Peyer's patch (tissue), 4 donors: ENCODE results near the gene OR52B2. TPM values are rescaled to one million over a fixed set of nuclear protein-coding genes. Genes with fewer than 3 reads are reported as not detected.
"Not testable (repeated sequence)": the region's sequence is repeated elsewhere in the genome, so short reads cannot be mapped to it uniquely, and the experiment has no call there.

Source experiments
- DNase-seq, 3 donors: peaks; one replicate each; pipeline ENCODE4 v3.0.0-alpha.2; 2017 to 2019
- H3K27ac ChIP-seq, 4 donors: fragments of 200-600 bp; sonication (generic); one replicate each; pipeline ENCODE4 v1.5.1; 2016 to 2019
- H3K27me3 ChIP-seq, 2 donors: fragments of 200-600 bp; sonication (generic); one replicate each; pipeline ENCODE4 v1.5.1; 2019
- H3K36me3 ChIP-seq, 3 donors: fragments of 200-600 bp; sonication (generic); one replicate each; pipeline ENCODE4 v1.5.1; 2016 to 2019
- H3K4me1 ChIP-seq, 4 donors: fragments of 200-600 bp; sonication (generic); one replicate each; pipeline ENCODE4 v1.5.1; 2016 to 2019
- H3K4me3 ChIP-seq, 4 donors: fragments of 200-600 bp; sonication (generic); 1 replicate in 3 of 4; 2 replicates in 1 of 4; pipeline ENCODE4 v1.5.1; 2016 to 2019; ENCODE audit warnings: mild to moderate bottlenecking in 1 of 4
- H3K9me3 ChIP-seq, 4 donors: fragments of 200-600 bp; sonication (generic); one replicate each; pipeline ENCODE4 v1.5.1; 2016 to 2019; ENCODE audit warnings: mild to moderate bottlenecking in 1 of 4
- CTCF ChIP-seq, 6 experiments: fragments of 450-650 bp in 4 of 6; fragments of 200-600 bp in 2 of 6; sonication (generic) in 1 of 6; IDR thresholded peaks; one replicate each; pipeline ENCODE4 v1.5.1; 2017 to 2019; ENCODE audit warnings: antibody characterized with exemption in 6 of 6, mild to moderate bottlenecking in 3 of 6, moderate library complexity in 1 of 6
- POLR2A ChIP-seq, 2 donors: fragments of 450-650 bp; IDR thresholded peaks; one replicate each; pipeline ENCODE4 v1.5.1; 2017; ENCODE audit warnings: antibody characterized with exemption in 2 of 2, mild to moderate bottlenecking in 2 of 2, moderate library complexity in 2 of 2
- total RNA-seq, 4 donors: library from RNA; depleted of rRNA; stranded (reverse); fragments of >200 nt; gene quantifications; one replicate each; pipeline ENCODE4 v1.1.0, GENCODE V29; 2016

OR52B2 gene
- total RNA-seq, 4 donors from 2014 or later = 1.7 TPM; not detected in 3

DNA sequence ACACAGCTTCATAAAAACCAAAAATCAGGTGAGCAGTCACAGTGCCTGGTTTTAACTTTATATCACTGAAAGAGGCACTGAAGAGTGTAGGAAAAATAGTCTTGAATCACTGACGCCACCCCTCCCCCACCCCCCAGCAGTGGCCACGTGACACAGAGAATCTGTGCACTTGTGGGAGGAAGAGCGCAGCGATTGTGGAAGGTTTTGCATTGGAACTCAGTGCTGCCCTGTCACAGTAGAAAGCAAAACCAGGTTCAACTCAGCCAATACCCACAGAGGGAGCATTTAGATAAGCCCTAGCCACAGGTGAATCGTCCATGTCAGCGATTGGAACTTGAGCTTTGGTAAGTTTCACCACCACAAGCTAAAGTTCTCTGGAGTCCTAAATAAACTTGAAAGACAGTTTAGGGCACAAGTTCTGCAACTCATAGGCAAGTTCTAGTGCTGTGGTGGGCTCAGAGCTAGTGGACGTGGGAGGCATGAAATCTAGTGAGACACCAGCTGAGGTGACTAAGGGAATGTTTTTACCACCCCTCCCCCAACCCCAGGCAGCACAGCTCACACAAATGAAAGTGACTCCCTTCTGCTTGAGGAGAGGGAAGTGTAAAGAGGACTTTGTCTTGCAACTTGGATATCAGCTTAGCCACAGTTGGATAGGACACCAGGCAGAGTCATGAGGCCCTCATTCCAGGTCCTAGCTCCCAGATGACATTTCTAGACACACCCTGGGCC is 13.3 kb downstream of the OR52B2 start:
- H3K9me3 ChIP-seq = no peaks in the 10 kb centered on the region
- H3K4me3 ChIP-seq = no peak overlapping the region
- TF ChIP-seq POLR2A (IDR thresholded peaks at IDR 0.05) (no peak), CTCF (IDR thresholded peaks at IDR 0.05) (no peak)
- H3K36me3 ChIP-seq = no peaks in the 10 kb centered on the region
- H3K4me1 ChIP-seq = no peaks in the 10 kb centered on the region
- DNase-seq = no peak
- no peaks in the 10 kb centered on the region for H3K27me3 ChIP-seq
- H3K27ac ChIP-seq = no peak overlapping the region

GRCh38 chr11:6152126-6152525 is 18.0 kb downstream of the OR52B2 start:
- no peak overlapping the region for H3K4me3 ChIP-seq
- H3K4me1 ChIP-seq = no peaks in the 10 kb centered on the region
- no peaks in the 10 kb centered on the region for H3K27me3 ChIP-seq
- H3K27ac ChIP-seq = no peak overlapping the region
- DNase-seq = no peak
- H3K9me3 ChIP-seq = no peaks in the 10 kb centered on the region
- TF ChIP-seq CTCF (IDR thresholded peaks at IDR 0.05) (no peak), POLR2A (IDR thresholded peaks at IDR 0.05) (no peak)
- H3K36me3 ChIP-seq = no peaks in the 10 kb centered on the region

DNA sequence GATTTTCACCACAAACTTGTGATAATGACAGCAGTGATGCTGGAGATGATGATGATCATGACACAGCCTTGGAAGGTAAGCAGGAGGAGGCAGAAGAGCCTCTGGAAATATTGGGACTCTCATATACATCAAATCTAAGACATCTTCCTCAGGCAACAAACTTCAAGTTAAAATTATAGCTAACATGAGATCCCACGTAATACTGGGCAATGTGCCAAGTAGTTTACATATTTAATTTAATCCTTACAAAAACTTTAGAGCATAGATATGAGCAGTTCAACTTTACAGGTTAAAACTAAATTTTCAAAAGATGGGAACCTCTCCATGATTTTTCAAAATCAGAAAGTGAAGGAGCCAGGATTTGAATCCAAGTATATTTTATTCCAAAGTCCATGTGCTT is 19.0 kb downstream of the OR52B2 start:
- Histone ChIP-seq H3K4me1 (no peaks in the 10 kb centered on the region), H3K36me3 (no peaks in the 10 kb centered on the region), H3K9me3 (no peaks in the 10 kb centered on the region), H3K27me3 (no peaks in the 10 kb centered on the region), H3K4me3 (no peak overlapping the region), H3K27ac (no peak overlapping the region)
- TF ChIP-seq CTCF (IDR thresholded peaks at IDR 0.05) (no peak), POLR2A (IDR thresholded peaks at IDR 0.05) (no peak)
- DNase-seq = no peak

- H3K27ac ChIP-seq, H3K36me3 ChIP-seq, H3K27me3 ChIP-seq, H3K4me3 ChIP-seq, H3K4me1 ChIP-seq, DNase-seq, H3K9me3 ChIP-seq: not testable (repeated sequence)
Observed at GRCh38 chr11:6143737-6144136, 26.4 kb downstream of the OR52B2 start.

GRCh38 chr11:6142936-6143335 is 27.2 kb downstream of the OR52B2 start:
- no peaks in the 10 kb centered on the region for H3K27me3 ChIP-seq
- H3K9me3 ChIP-seq = no peaks in the 10 kb centered on the region
- H3K27ac ChIP-seq = no peak overlapping the region
- no peak for TF ChIP-seq CTCF (IDR thresholded peaks at IDR 0.05)
- TF ChIP-seq POLR2A (IDR thresholded peaks at IDR 0.05) = no peak
- H3K36me3 ChIP-seq = no peaks in the 10 kb centered on the region
- no peaks in the 10 kb centered on the region for H3K4me1 ChIP-seq
- no peak overlapping the region for H3K4me3 ChIP-seq
- DNase-seq = no peak

DNA sequence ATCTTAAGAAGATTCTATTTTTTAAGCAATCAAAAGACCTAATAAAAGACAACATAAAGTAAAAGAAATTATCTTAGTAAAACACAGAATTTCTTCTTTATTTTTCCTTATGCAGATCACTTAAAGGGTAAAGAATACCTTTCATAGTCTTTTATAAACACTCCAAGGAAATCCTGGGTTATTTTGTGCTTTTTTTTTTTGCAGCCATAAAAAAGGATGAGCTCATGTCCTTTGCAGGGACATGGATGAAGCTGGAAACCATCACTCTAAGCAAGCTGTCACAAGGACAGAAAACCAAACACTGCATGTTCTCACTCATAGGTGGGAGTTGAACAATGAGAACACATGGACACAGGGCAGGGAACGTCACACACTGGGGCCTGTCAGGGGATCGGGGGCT is 34.2 kb downstream of the OR52B2 start:
- not testable (repeated sequence) for H3K36me3 ChIP-seq, H3K4me3 ChIP-seq, DNase-seq, H3K27ac ChIP-seq, H3K9me3 ChIP-seq, H3K27me3 ChIP-seq, H3K4me1 ChIP-seq

DNA sequence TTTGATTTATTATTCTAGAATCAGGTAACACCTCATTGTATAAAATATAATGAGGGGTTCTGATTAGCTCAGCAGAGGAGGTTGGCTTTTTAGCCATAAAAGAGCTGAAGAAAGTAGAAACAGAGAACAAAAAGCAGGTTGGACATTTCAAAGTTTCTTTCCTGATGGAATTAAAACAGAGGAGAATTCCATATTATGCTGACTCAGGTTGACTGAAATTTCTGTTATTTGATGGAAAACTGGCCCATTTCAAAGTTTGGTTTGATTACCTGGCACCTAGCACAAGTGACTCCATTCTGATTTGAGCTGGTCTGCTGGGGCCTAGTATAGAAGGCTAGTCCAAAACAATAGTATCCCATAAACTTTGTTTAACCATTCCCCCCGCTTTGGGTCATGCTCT is 37.7 kb downstream of the OR52B2 start:
- Histone ChIP-seq H3K9me3 (no peaks in the 10 kb centered on the region), H3K36me3 (no peaks in the 10 kb centered on the region), H3K4me3 (no peak overlapping the region), H3K27ac (no peak overlapping the region), H3K27me3 (no peaks in the 10 kb centered on the region), H3K4me1 (no peaks in the 10 kb centered on the region)
- TF ChIP-seq CTCF (IDR thresholded peaks at IDR 0.05) = no peak
- DNase-seq = no peak
